ENCODE results near the gene SYNRG. TPM values are rescaled to one million over a fixed set of nuclear protein-coding genes. Genes with fewer than 3 reads are reported as not detected.
A peak's percentile ranks its signal among the peaks of the same experiment; 100 is the strongest.

SYNRG gene
- total RNA-seq, 4 donors from 2014 or later: 30.2 to 151 (median 56.7) TPM

- Histone ChIP-seq H3K27ac (no peak overlapping the region), H3K36me3 (peaks cover 0 to 4% (median 0%) of the 10 kb centered on the region in 4 donors), H3K9me3 (no peaks in the 10 kb centered on the region), H3K4me1 (no peaks in the 10 kb centered on the region), H3K27me3 (no peaks in the 10 kb centered on the region), H3K4me3 (no peak overlapping the region)
- intact Hi-C loops (cut with DNase I; ENCODE audit: low total_unique reads) (no loop called here), in situ Hi-C loops (cut with MboI; ENCODE audit: low pct_ligation_motif_present in 1 of 4, low pct_unique_long_range_greater_than_20kb in 1 of 4, low sequenced_read_pairs in 3 of 4) (no loop called here)
- DNase-seq: no peak
- 95% methylated on average over 17 of the region's 17 CpGs; no CpG with 5 or more reads in 1 of the 2 donors for WGBS, 2 donors (ENCODE audit: low coverage in 1 of 2)
- TF ChIP-seq POLR2A (IDR thresholded peaks at IDR 0.05) (no peak), EP300 (IDR thresholded peaks at IDR 0.05; ENCODE audit: low read depth) (no peak), POLR2AphosphoS5 (IDR thresholded peaks at IDR 0.05) (no peak), CTCF (IDR thresholded peaks at IDR 0.05) (no peak)
Measured at GRCh38 chr17:37510056-37510455, 99.2 kb downstream of the SYNRG start.

GRCh38 chr17:37507111-37507510 lies 102.1 kb downstream of the SYNRG start:
- H3K27me3 ChIP-seq: no peaks in the 10 kb centered on the region
- H3K36me3 ChIP-seq: no peaks in the 10 kb centered on the region
- in situ Hi-C loops (cut with MboI; ENCODE audit: low pct_ligation_motif_present in 1 of 4, low pct_unique_long_range_greater_than_20kb in 1 of 4, low sequenced_read_pairs in 3 of 4): no loop called here
- WGBS, 2 donors (ENCODE audit: low coverage in 1 of 2): 94% methylated on average over 9 of the region's 9 CpGs; no CpG with 5 or more reads in 1 of the 2 donors
- no peaks in the 10 kb centered on the region for H3K4me1 ChIP-seq
- no peak overlapping the region for H3K27ac ChIP-seq
- TF ChIP-seq EP300 (IDR thresholded peaks at IDR 0.05; ENCODE audit: low read depth): no peak
- TF ChIP-seq CTCF (IDR thresholded peaks at IDR 0.05): no peak
- TF ChIP-seq POLR2A (IDR thresholded peaks at IDR 0.05): no peak
- TF ChIP-seq POLR2AphosphoS5 (IDR thresholded peaks at IDR 0.05): no peak
- H3K9me3 ChIP-seq: no peaks in the 10 kb centered on the region
- no peak for DNase-seq
- no peak overlapping the region for H3K4me3 ChIP-seq
- intact Hi-C loops (cut with DNase I; ENCODE audit: low total_unique reads): no loop called here

GRCh38 chr17:37506678-37507077 lies 102.5 kb downstream of the SYNRG start:
- TF ChIP-seq EP300 (IDR thresholded peaks at IDR 0.05; ENCODE audit: low read depth) (no peak), POLR2A (IDR thresholded peaks at IDR 0.05) (no peak), POLR2AphosphoS5 (IDR thresholded peaks at IDR 0.05) (no peak), CTCF (IDR thresholded peaks at IDR 0.05) (peak in 4 of 5 experiments; percentile 37 to 48 (median 39))
- Histone ChIP-seq H3K4me3 (no peak overlapping the region), H3K9me3 (no peaks in the 10 kb centered on the region), H3K27ac (no peak overlapping the region), H3K4me1 (no peaks in the 10 kb centered on the region), H3K36me3 (no peaks in the 10 kb centered on the region), H3K27me3 (no peaks in the 10 kb centered on the region)
- WGBS, 2 donors (ENCODE audit: low coverage in 1 of 2): 82% methylated on average over 10 of the region's 10 CpGs; no CpG with 5 or more reads in 1 of the 2 donors
- in situ Hi-C loops (cut with MboI; ENCODE audit: low pct_ligation_motif_present in 1 of 4, low pct_unique_long_range_greater_than_20kb in 1 of 4, low sequenced_read_pairs in 3 of 4): no loop called here
- DNase-seq: no peak
- intact Hi-C loops (cut with DNase I; ENCODE audit: low total_unique reads): no loop called here

GRCh38 chr17:37505333-37505732 lies 103.9 kb downstream of the SYNRG start:
- WGBS, 2 donors (ENCODE audit: low coverage in 1 of 2): 89% methylated on average over 2 to 3 of the region's 3 CpGs
- in situ Hi-C loops (cut with MboI; ENCODE audit: low pct_ligation_motif_present in 1 of 4, low pct_unique_long_range_greater_than_20kb in 1 of 4, low sequenced_read_pairs in 3 of 4) (no loop called here), intact Hi-C loops (cut with DNase I; ENCODE audit: low total_unique reads) (no loop called here)
- no peaks in the 10 kb centered on the region for H3K9me3 ChIP-seq
- no peaks in the 10 kb centered on the region for H3K4me1 ChIP-seq
- H3K36me3 ChIP-seq: no peaks in the 10 kb centered on the region
- no peak for DNase-seq
- no peaks in the 10 kb centered on the region for H3K27me3 ChIP-seq
- no peak overlapping the region for H3K4me3 ChIP-seq
- no peak overlapping the region for H3K27ac ChIP-seq
- TF ChIP-seq POLR2AphosphoS5 (IDR thresholded peaks at IDR 0.05) (no peak), EP300 (IDR thresholded peaks at IDR 0.05; ENCODE audit: low read depth) (no peak), CTCF (IDR thresholded peaks at IDR 0.05) (no peak), POLR2A (IDR thresholded peaks at IDR 0.05) (no peak)
